BJ (cell line): ENCODE data around the gene KLLN. TPM values are rescaled to one million over a fixed set of nuclear protein-coding genes. Genes with fewer than 3 reads are reported as not detected.

Experiments used
- CTCF ChIA-PET: fragments of 350-600 bp; formaldehyde crosslinking; extraction: SDS; loops from one replicate; lab custom pipeline; 2021; ENCODE audit warnings: antibody characterized with exemption, inconsistent platforms; lab: Yijun Ruan, JAX
- POLR2A ChIA-PET: fragments of 300-600 bp; sonication (Branson Sonifier 250); formaldehyde crosslinking; extraction: SDS; loops from one replicate; lab custom pipeline; 2021; ENCODE audit warnings: antibody characterized with exemption; lab: Charles Lee
- DNase-seq: peaks from one replicate; pipeline ENCODE4 v3.0.0-alpha.2; 2011; ENCODE audit warnings: low read depth
- H3K27me3 ChIP-seq: 2 replicates; pipeline ENCODE4 v1.6.0; 2011; ENCODE audit warnings: low read length; ENCODE audit not compliant: control insufficient read depth, insufficient read depth
- H3K36me3 ChIP-seq: 2 replicates; pipeline ENCODE4 v1.5.1; 2011; ENCODE audit warnings: low read length; ENCODE audit not compliant: control insufficient read depth, insufficient read depth
- H3K4me3 ChIP-seq: 2 replicates; pipeline ENCODE4 v1.5.1; 2011; ENCODE audit warnings: low read depth, mild to moderate bottlenecking, control low read depth, low read length
- CTCF ChIP-seq: IDR thresholded peaks from 2 replicates; pipeline ENCODE4 v1.5.1; 2011; ENCODE audit warnings: low read depth, mild to moderate bottlenecking, control low read depth, inconsistent platforms, low read length, moderate library complexity; ENCODE audit not compliant: insufficient read depth
- polyA plus RNA-seq: library from polyadenylated mRNA; depleted of rRNA; stranded (reverse); fragments of >200 nt; gene quantifications from 2 replicates; pipeline ENCODE4 v1.2.3, GENCODE V29; 2011; rRNA removed
- small RNA-seq: library from RNA; depleted of rRNA; stranded (forward); fragments of <200 nt; gene quantifications from one replicate; pipeline ENCODE3, GENCODE V24; 2012; ENCODE audit warnings: low replicate concordance, low read depth; ENCODE audit not compliant: insufficient read length

The KLLN gene
- polyA plus RNA-seq, 1 experiment = 0.42 TPM

- ChIA-PET CTCF (no interaction called here), POLR2A (no interaction called here)
- H3K27me3 ChIP-seq = no peaks in the 10 kb centered on the region
- peak overlapping the region; percentile 78 for H3K4me3 ChIP-seq
- no peak for DNase-seq
- H3K36me3 ChIP-seq = no peaks in the 10 kb centered on the region
- TF ChIP-seq CTCF = no peak
Observed at GRCh38 chr10:87816898-87817608, 46.3 kb downstream of the KLLN start.

GRCh38 chr10:87816163-87816897 is 47.0 kb downstream of the KLLN start:
- ChIA-PET POLR2A (interaction anchor here (0.6 kb wide), 1 partner anchor 81 kb away, joined by 4 read pairs; no protein-coding TSS in a partner anchor), CTCF (no interaction called here)
- TF ChIP-seq CTCF = 0 out of 2 replicates have a peak, but pooled peaks have one; percentile 15
- DNase-seq = no peak
- no peaks in the 10 kb centered on the region for H3K27me3 ChIP-seq
- H3K4me3 ChIP-seq = no peak overlapping the region; the same call in 1 of the 2 replicates
- no peaks in the 10 kb centered on the region; the same call in 1 of the 2 replicates for H3K36me3 ChIP-seq

Small RNA genes lying within 50 kb of the gene (small RNA-seq; reads per million reads assigned to genes)
- gene RN7SL78P = not detected

Other genes with a start within 250 kb of the KLLN start
- gene PAPSS2, start 203.7 kb downstream of the KLLN start, polyA plus RNA-seq = 133 and 136 TPM in 2 replicates
- gene ATAD1, start 45.3 kb downstream of the KLLN start, polyA plus RNA-seq = 13.7 and 36.1 TPM in 2 replicates
- 29.6 and 66.9 TPM in 2 replicates for gene PTEN, start 92 bp upstream of the KLLN start, polyA plus RNA-seq